ENCODE data around the gene PCBP3.

GRCh38 chr21:45952974-45953373 is 309.4 kb downstream of the PCBP3 start:
- TF ChIP-seq, protein P1, sequence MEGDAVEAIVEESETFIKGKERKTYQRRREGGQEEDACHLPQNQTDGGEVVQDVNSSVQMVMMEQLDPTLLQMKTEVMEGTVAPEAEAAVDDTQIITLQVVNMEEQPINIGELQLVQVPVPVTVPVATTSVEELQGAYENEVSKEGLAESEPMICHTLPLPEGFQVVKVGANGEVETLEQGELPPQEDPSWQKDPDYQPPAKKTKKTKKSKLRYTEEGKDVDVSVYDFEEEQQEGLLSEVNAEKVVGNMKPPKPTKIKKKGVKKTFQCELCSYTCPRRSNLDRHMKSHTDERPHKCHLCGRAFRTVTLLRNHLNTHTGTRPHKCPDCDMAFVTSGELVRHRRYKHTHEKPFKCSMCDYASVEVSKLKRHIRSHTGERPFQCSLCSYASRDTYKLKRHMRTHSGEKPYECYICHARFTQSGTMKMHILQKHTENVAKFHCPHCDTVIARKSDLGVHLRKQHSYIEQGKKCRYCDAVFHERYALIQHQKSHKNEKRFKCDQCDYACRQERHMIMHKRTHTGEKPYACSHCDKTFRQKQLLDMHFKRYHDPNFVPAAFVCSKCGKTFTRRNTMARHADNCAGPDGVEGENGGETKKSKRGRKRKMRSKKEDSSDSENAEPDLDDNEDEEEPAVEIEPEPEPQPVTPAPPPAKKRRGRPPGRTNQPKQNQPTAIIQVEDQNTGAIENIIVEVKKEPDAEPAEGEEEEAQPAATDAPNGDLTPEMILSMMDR (IDR thresholded peaks at IDR 0.05; ENCODE audit: low read depth, low read length, missing input control), result no peak
- TF ChIP-seq, protein P2, sequence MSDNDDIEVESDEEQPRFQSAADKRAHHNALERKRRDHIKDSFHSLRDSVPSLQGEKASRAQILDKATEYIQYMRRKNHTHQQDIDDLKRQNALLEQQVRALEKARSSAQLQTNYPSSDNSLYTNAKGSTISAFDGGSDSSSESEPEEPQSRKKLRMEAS (IDR thresholded peaks at IDR 0.05), result no peak
